SW 1271 (cell line): ENCODE results near the gene CTNNBL1.

Experiments used
- DNase-seq, 2 experiments: peaks; one replicate each; lab custom pipeline; 2025; lab: John Stamatoyannopoulos, UW

CTNNBL1 gene

GRCh38 chr20:37816003-37816402, 122.2 kb downstream of the CTNNBL1 start:
- DNase-seq, result no peak

GRCh38 chr20:37816726-37817125, 122.9 kb downstream of the CTNNBL1 start:
- no peak for DNase-seq

GRCh38 chr20:37821696-37822095, 127.9 kb downstream of the CTNNBL1 start:
- DNase-seq, result no peak

GRCh38 chr20:37822141-37822601, 128.3 kb downstream of the CTNNBL1 start:
- no peak for DNase-seq

- no peak for DNase-seq
Observed at GRCh38 chr20:37823296-37823980, 129.6 kb downstream of the CTNNBL1 start.

GRCh38 chr20:37827605-37828004, 133.8 kb downstream of the CTNNBL1 start:
- no peak for DNase-seq

GRCh38 chr20:37828684-37829083, 134.9 kb downstream of the CTNNBL1 start:
- no peak for DNase-seq

- no peak for DNase-seq
Observed at GRCh38 chr20:37829128-37829527, 135.3 kb downstream of the CTNNBL1 start.

GRCh38 chr20:37833221-37833896, 139.5 kb downstream of the CTNNBL1 start:
- no peak for DNase-seq

GRCh38 chr20:37836926-37837325, 143.1 kb downstream of the CTNNBL1 start:
- no peak for DNase-seq

GRCh38 chr20:37837924-37838323, 144.1 kb downstream of the CTNNBL1 start:
- no peak for DNase-seq

GRCh38 chr20:37838769-37839431, 145.1 kb downstream of the CTNNBL1 start:
- DNase-seq, result no peak

GRCh38 chr20:37839432-37839827, 145.6 kb downstream of the CTNNBL1 start:
- no peak for DNase-seq

- no peak for DNase-seq
Observed at GRCh38 chr20:37839955-37840354, 146.1 kb downstream of the CTNNBL1 start.

- DNase-seq, result no peak
Observed at GRCh38 chr20:37841389-37841788, 147.6 kb downstream of the CTNNBL1 start.

- no peak for DNase-seq
Observed at GRCh38 chr20:37841971-37842370, 148.1 kb downstream of the CTNNBL1 start.

GRCh38 chr20:37845241-37845681, 151.4 kb downstream of the CTNNBL1 start:
- DNase-seq, result no peak

GRCh38 chr20:37845878-37846277, 152.0 kb downstream of the CTNNBL1 start:
- no peak for DNase-seq

GRCh38 chr20:37846573-37846972, 152.7 kb downstream of the CTNNBL1 start:
- DNase-seq, result no peak

GRCh38 chr20:37848706-37849105, 154.9 kb downstream of the CTNNBL1 start:
- DNase-seq, result no peak

GRCh38 chr20:37849156-37849555, 155.3 kb downstream of the CTNNBL1 start:
- DNase-seq, result no peak

- no peak for DNase-seq
Observed at GRCh38 chr20:37849566-37849965, 155.7 kb downstream of the CTNNBL1 start.

- no peak for DNase-seq
Observed at GRCh38 chr20:37850036-37850592, 156.3 kb downstream of the CTNNBL1 start.
